K562 (cell line): ENCODE results near the gene PLCG2. TPM values are rescaled to one million over a fixed set of nuclear protein-coding genes. Genes with fewer than 3 reads are reported as not detected.
A peak's percentile ranks its signal among the peaks of the same experiment; 100 is the strongest.

Source experiments
- ATAC-seq: fragments of 200-7000 bp; cut with Tn5 transposase; 3 replicates; pipeline ENCODE4 v1.9.1; 2020; ENCODE audit warnings: moderate library complexity
- BruUV-seq: library from RNA; stranded (reverse); fragments of 400-500 nt; replicated peaks from 2 replicates; lab custom pipeline; 2021; lab: Mats Ljungman, UMichigan
- CTCF ChIA-PET: fragments of 300-600 bp; formaldehyde crosslinking; extraction: SDS; loops from one replicate; lab custom pipeline; 2021; ENCODE audit warnings: low intra/inter-chr PET ratio; lab: Yijun Ruan, JAX
- POLR2A ChIA-PET: fragments of 300-600, 350-650 bp; sonication (Branson Sonifier 250); formaldehyde crosslinking; extraction: SDS; loops from one replicate; lab custom pipeline; 2021; ENCODE audit warnings: antibody characterized with exemption, inconsistent platforms; lab: Yijun Ruan, JAX
- DNase-seq, 4 experiments: peaks; one replicate each; pipeline versions ENCODE4 v3.0.0 to v3.0.0-alpha.2; 2011 to 2018; ENCODE audit warnings: low spot score in 3 of 4, mixed read lengths in 3 of 4; ENCODE audit errors: extremely low read depth in 1 of 4
- FAIRE-seq: peaks from 2 replicates; lab custom pipeline; 2011; peaks lifted over from hg19 to GRCh38; lab: Jason Lieb, UNC
- H2AFZ ChIP-seq: 2 replicates; pipeline ENCODE4 v1.6.0; 2011; ENCODE audit warnings: low read depth, low read length, control low read depth, inconsistent platforms
- H3K27ac ChIP-seq: fragments of 200-600 bp; 3 replicates; pipeline ENCODE4 v1.8.0; 2011; ENCODE audit warnings: low read depth, mild to moderate bottlenecking, control low read depth, inconsistent platforms, low read length, moderate library complexity, mixed read lengths; ENCODE audit errors: extremely low read depth
- H3K27me3 ChIP-seq, 2 experiments: fragments of 300-600 bp in 1 of 2; 2 replicates in 1 of 2; 3 replicates in 1 of 2; pipeline versions ENCODE4 v1.6.0 to v1.8.0; 2011; ENCODE audit warnings: inconsistent platforms in 2 of 2, low read length in 2 of 2, mild to moderate bottlenecking in 1 of 2, mixed read lengths in 1 of 2, moderate library complexity in 1 of 2; ENCODE audit not compliant: control insufficient read depth in 2 of 2, insufficient read depth in 2 of 2
- H3K36me3 ChIP-seq: fragments of 300-600 bp; 3 replicates; pipeline ENCODE4 v1.8.0; 2011; ENCODE audit warnings: mild to moderate bottlenecking, low read length, inconsistent platforms; ENCODE audit not compliant: control insufficient read depth, insufficient read depth
- H3K4me1 ChIP-seq, 2 experiments: fragments of 200-600 bp in 1 of 2; replicated peaks in 1 of 2; 2 replicates in 1 of 2; 3 replicates in 1 of 2; pipeline versions ENCODE4 v1.5.1 to v1.8.0; 2011; ENCODE audit warnings: inconsistent platforms in 2 of 2, low read length in 2 of 2, mild to moderate bottlenecking in 1 of 2, mixed read lengths in 1 of 2, moderate library complexity in 1 of 2; ENCODE audit not compliant: control insufficient read depth in 2 of 2, insufficient read depth in 2 of 2
- H3K4me2 ChIP-seq: 2 replicates; pipeline ENCODE4 v1.6.1; 2011; ENCODE audit warnings: low read length, control low read depth, inconsistent platforms, mixed read lengths; ENCODE audit not compliant: insufficient read depth
- H3K4me3 ChIP-seq: fragments of 200-600 bp; sonication (generic), shearing (Covaris generic); 2 replicates; pipeline ENCODE4 v1.5.1; 2016; ENCODE audit warnings: control low read depth, inconsistent platforms
- H3K79me2 ChIP-seq: fragments of 200-600 bp; 3 replicates; pipeline ENCODE4 v1.8.0; 2011; ENCODE audit warnings: low read length, inconsistent platforms; ENCODE audit not compliant: control insufficient read depth, insufficient read depth
- H3K9ac ChIP-seq, 2 experiments: 2 replicates each; pipeline versions ENCODE4 v1.6.0 to v1.6.1; 2011; ENCODE audit warnings: low read depth in 2 of 2, low read length in 2 of 2, control low read depth in 1 of 2, inconsistent platforms in 1 of 2, mild to moderate bottlenecking in 1 of 2, mixed read lengths in 1 of 2; ENCODE audit not compliant: insufficient read depth in 1 of 2
- H3K9me1 ChIP-seq: one replicate; pipeline ENCODE4 v1.6.0; 2011; ENCODE audit warnings: inconsistent platforms, mild to moderate bottlenecking, low read length, moderate library complexity; ENCODE audit not compliant: control insufficient read depth, insufficient read depth
- H3K9me3 ChIP-seq: replicated peaks from 2 replicates; pipeline ENCODE4 v1.5.1; 2011; ENCODE audit warnings: low read depth, low read length, inconsistent platforms; ENCODE audit not compliant: control insufficient read depth, insufficient read depth
- H4K20me1 ChIP-seq: replicated peaks from 2 replicates; pipeline ENCODE4 v1.6.1; 2011; ENCODE audit warnings: low read length, inconsistent platforms, mixed read lengths; ENCODE audit not compliant: control insufficient read depth, insufficient read depth
- E4F1 ChIP-seq: fragments of 250-450 bp; sonication (Bioruptor Pico); IDR thresholded peaks from 2 replicates; pipeline ENCODE4 v1.5.0; 2021; ENCODE audit warnings: mild to moderate bottlenecking, borderline replicate concordance
- HMG20A ChIP-seq: fragments of 450-650 bp; formaldehyde crosslinking; conservative IDR thresholded peaks from 2 replicates; pipeline ENCODE4 v1.4.0; 2020; ENCODE audit warnings: mild to moderate bottlenecking, mixed read lengths
- POLR2B ChIP-seq: fragments of 450-650 bp; IDR thresholded peaks from 2 replicates; pipeline ENCODE4 v1.6.1; 2018; ENCODE audit warnings: low read depth; ENCODE audit not compliant: partially characterized antibody
- SRSF9 ChIP-seq: fragments of 200-400 bp; formaldehyde crosslinking; IDR thresholded peaks from 2 replicates; pipeline ENCODE4 v1.6.1; 2017; ENCODE audit warnings: low read depth, low read length, borderline replicate concordance
- TOE1 ChIP-seq, 2 experiments: fragments of 450-650 bp in 1 of 2; sonication (generic) in 1 of 2; formaldehyde crosslinking in 1 of 2; IDR thresholded peaks; 2 replicates each; pipeline versions ENCODE4 v1.7.1 to v1.8.0; 2016 to 2022; ENCODE audit warnings: borderline replicate concordance in 2 of 2, mild to moderate bottlenecking in 2 of 2, antibody characterized with exemption in 1 of 2, inconsistent platforms in 1 of 2, low read depth in 1 of 2, missing genetic modification reagents in 1 of 2, moderate library complexity in 1 of 2
- TRIM25 ChIP-seq: fragments of 450-650 bp; IDR thresholded peaks from 2 replicates; pipeline ENCODE4 v1.7.0; 2016; ENCODE audit warnings: borderline replicate concordance
- USF1 ChIP-seq: sonication (generic); formaldehyde crosslinking; IDR thresholded peaks from 2 replicates; pipeline ENCODE4 v1.9.0; 2022; ENCODE audit warnings: mild to moderate bottlenecking, missing genetic modification reagents
- ZBTB5 ChIP-seq: fragments of 450-650 bp; IDR thresholded peaks from 2 replicates; pipeline ENCODE4 v1.6.1; 2017; ENCODE audit warnings: antibody characterized with exemption
- ZNF165 ChIP-seq: fragments of 250-450 bp; sonication (Bioruptor Pico); IDR thresholded peaks from 2 replicates; pipeline ENCODE4 v1.4.0; 2020; ENCODE audit warnings: borderline replicate concordance
- ZNF551 ChIP-seq: fragments of 250-450 bp; sonication (Bioruptor Pico); IDR thresholded peaks from 2 replicates; pipeline ENCODE4 v1.5.0; 2021; ENCODE audit warnings: mild to moderate bottlenecking, moderate library complexity
- WGBS: fragments of 100-300 bp; shearing (Covaris generic); methylation state at CpG from one replicate; pipeline ENCODE4 v1.1.6; 2016; ENCODE audit warnings: low coverage, mixed read lengths; ENCODE audit not compliant: insufficient coverage; ENCODE audit errors: missing lambda C conversion rate; 5-methylcytosine and 5-hydroxymethylcytosine counted together
- in situ Hi-C: fragments of 300-500 bp; cut with MboI; formaldehyde crosslinking; loops from 4 replicates; pipeline ENCODE4 v1.15.0; 2018; ENCODE audit warnings: inconsistent platforms, mixed read lengths
- intact Hi-C: fragments of 100-400 bp; cut with micrococcal nuclease; formaldehyde crosslinking; loops from 2 replicates; pipeline ENCODE4 v1.14.2; 2022
- polyA plus RNA-seq, 8 experiments: library from polyadenylated mRNA; depleted of rRNA in 4 of 8; stranded (reverse) in 5 of 8; unstranded in 3 of 8; fragments of >200 nt; fragmentation: Nextera tagmentation in 2 of 8; fragmentation: Illumina TruSeq in 1 of 8; extraction: Ambion mirVana in 2 of 8; extraction: Trizol in 1 of 8; gene quantifications; 2 replicates each; pipeline versions ENCODE4 v1.2.1 to v1.2.3, GENCODE V29; 2011 to 2014; ENCODE audit warnings: inconsistent platforms in 1 of 8, missing spikeins in 1 of 8
- total RNA-seq, 7 experiments: library from RNA; depleted of rRNA in 6 of 7; stranded (reverse); fragments of >200 nt in 6 of 7; fragmentation: Illumina TruSeq in 2 of 7; extraction: Trizol in 2 of 7; gene quantifications; 2 replicates each; pipeline versions ENCODE4 v1.2.1 to v1.2.3, GENCODE V29; 2011 to 2021; ENCODE audit warnings: low replicate concordance in 1 of 7

Gene PLCG2
- total and polyA plus RNA-seq, 9 of the 15 experiments (the other 6 are each of a cell fraction or from before 2014, with no cell fraction given), result 0.94 to 7.1 (median 3.1) TPM

- TF ChIP-seq SRSF9 (no peak), ZBTB5 (no peak), ZNF165 (CRISPR knock-in tag) (peak; percentile 53; the same call in 1 of the 2 replicates)
Observed at GRCh38 chr16:81779536-81780320, 637 bp downstream of the PLCG2 start (continued).

GRCh38 chr16:81780350-81780749 lies 1.3 kb downstream of the PLCG2 start:
- H3K79me2 ChIP-seq, result no peaks in the 10 kb centered on the region
- ChIA-PET POLR2A (interaction anchor here (1.3 to 2.0 kb wide), 2 partner anchors 11 to 28 kb away, joined by 5 to 8 read pairs; no protein-coding TSS in a partner anchor), CTCF (no interaction called here)
- 0 out of 2 replicates have a peak, but pooled peaks cover 3% of the 10 kb centered on the region for H3K9me3 ChIP-seq
- no peak overlapping the region for H3K4me2 ChIP-seq
- intact Hi-C loops, result loop anchor here (5.0 kb wide), 1 partner anchor 92 kb away; no protein-coding TSS in a partner anchor
- H3K9ac ChIP-seq, result no peak overlapping the region
- no peak overlapping the region for H3K27ac ChIP-seq
- H3K27me3 ChIP-seq, result peaks cover 23 to 27% of the 10 kb centered on the region in 2 experiments
- H3K4me1 ChIP-seq, result peaks cover 3 to 14% of the 10 kb centered on the region in 2 experiments; a peak in 4 of 5 replicates
- 0 out of 2 replicates have a peak, but pooled peaks cover under 1% of the 10 kb centered on the region for H4K20me1 ChIP-seq
- H3K4me3 ChIP-seq, result no peak overlapping the region
- H3K9me1 ChIP-seq, result no peaks in the 10 kb centered on the region
- no peak for DNase-seq
- no peak overlapping the region for H2AFZ ChIP-seq
- in situ Hi-C loops, result no loop called here
- no peak for FAIRE-seq
- H3K36me3 ChIP-seq, result no peaks in the 10 kb centered on the region
- no peak for ATAC-seq
- 40% methylated on average over 8 of the region's 8 CpGs for WGBS
- TSS peak; percentile 57 for BruUV-seq
- TF ChIP-seq USF1 (CRISPR knock-in tag) (0 out of 2 replicates have a peak, but pooled peaks have one; percentile 18), HMG20A (CRISPR knock-in tag) (no peak), TRIM25 (no peak), TOE1 (IDR thresholded peaks at IDR 0.05; ENCODE audit: borderline replicate concordance) (no peak), TOE1 (CRISPR knock-in tag; IDR thresholded peaks at IDR 0.05; ENCODE audit: borderline replicate concordance, low read depth) (no peak), E4F1 (CRISPR knock-in tag) (no peak), POLR2B (no peak), ZNF551 (CRISPR knock-in tag) (no peak)
